ENCODE data around the gene CNOT8.
"Not testable (repeated sequence)": the region's sequence is repeated elsewhere in the genome, so short reads cannot be mapped to it uniquely, and the experiment has no call there.

Gene CNOT8

GRCh38 chr5:154865466-154866184 lies 7.2 kb downstream of the CNOT8 start:
- DNase-seq (ENCODE audit: low read depth): no peak

- no peak for DNase-seq (ENCODE audit: low read depth)
Observed at GRCh38 chr5:154866841-154867240, 8.4 kb downstream of the CNOT8 start.

- no peak for DNase-seq (ENCODE audit: low read depth)
Observed at GRCh38 chr5:154868702-154869101, 10.3 kb downstream of the CNOT8 start.

GRCh38 chr5:154871734-154872133 lies 13.3 kb downstream of the CNOT8 start:
- DNase-seq (ENCODE audit: low read depth): no peak

- no peak for DNase-seq (ENCODE audit: low read depth)
Observed at GRCh38 chr5:154873791-154874331, 15.4 kb downstream of the CNOT8 start.

GRCh38 chr5:154878642-154879335 lies 20.4 kb downstream of the CNOT8 start:
- DNase-seq (ENCODE audit: low read depth): no peak

- DNase-seq (ENCODE audit: low read depth): no peak
Observed at GRCh38 chr5:154881986-154882385, 23.6 kb downstream of the CNOT8 start.

- no peak for DNase-seq (ENCODE audit: low read depth)
Observed at GRCh38 chr5:154884424-154884823, 26.0 kb downstream of the CNOT8 start.

GRCh38 chr5:154885439-154885838 lies 27.0 kb downstream of the CNOT8 start:
- no peak for DNase-seq (ENCODE audit: low read depth)

- DNase-seq (ENCODE audit: low read depth): no peak
Observed at GRCh38 chr5:154892369-154892771, 33.9 kb downstream of the CNOT8 start.

- no peak for DNase-seq (ENCODE audit: low read depth)
Observed at GRCh38 chr5:154893381-154893780, 35.0 kb downstream of the CNOT8 start.

- DNase-seq (ENCODE audit: low read depth): no peak
Observed at GRCh38 chr5:154895606-154896561, 37.5 kb downstream of the CNOT8 start.

- no peak for DNase-seq (ENCODE audit: low read depth)
Observed at GRCh38 chr5:154896562-154897165, 38.2 kb downstream of the CNOT8 start.

GRCh38 chr5:154898210-154898609 lies 39.8 kb downstream of the CNOT8 start:
- no peak for DNase-seq (ENCODE audit: low read depth)

- DNase-seq (ENCODE audit: low read depth): no peak
Observed at GRCh38 chr5:154899151-154899816, 40.9 kb downstream of the CNOT8 start.

- no peak for DNase-seq (ENCODE audit: low read depth)
Observed at GRCh38 chr5:154900066-154900465, 41.6 kb downstream of the CNOT8 start.

- no peak for DNase-seq (ENCODE audit: low read depth)
Observed at GRCh38 chr5:154901276-154901675, 42.8 kb downstream of the CNOT8 start.

- no peak for DNase-seq (ENCODE audit: low read depth)
Observed at GRCh38 chr5:154901913-154902312, 43.5 kb downstream of the CNOT8 start.

- not testable (repeated sequence) for DNase-seq (ENCODE audit: low read depth)
Observed at GRCh38 chr5:154905601-154906000, 47.2 kb downstream of the CNOT8 start.

GRCh38 chr5:154916874-154917273 lies 58.4 kb downstream of the CNOT8 start:
- DNase-seq (ENCODE audit: low read depth): no peak

- DNase-seq (ENCODE audit: low read depth): no peak
Observed at GRCh38 chr5:154917757-154918156, 59.3 kb downstream of the CNOT8 start.

All from activated T-cell treated with anti-CD3 and anti-CD28 coated beads for 48 hours (primary cell).